Measurements from ENCODE around the gene ZBTB7B.

Gene ZBTB7B

GRCh38 chr1:155061381-155062150 is 59.0 kb downstream of the ZBTB7B start:
- DNase-seq = peak; percentile 79

- no peak for DNase-seq
Measured at GRCh38 chr1:155062151-155062686, 59.6 kb downstream of the ZBTB7B start.

- peak; percentile 37 for DNase-seq
Measured at GRCh38 chr1:155062702-155063411, 60.3 kb downstream of the ZBTB7B start.

GRCh38 chr1:155063550-155064110 is 61.0 kb downstream of the ZBTB7B start, which contains the start of gene EFNA4:
Gene EFNA4 (plus strand): TSS chr1:155063740. CDS start chr1:155063824, 84 bp downstream.
- peak; percentile 78 for DNase-seq

GRCh38 chr1:155064111-155064831 is 61.7 kb downstream of the ZBTB7B start:
- no peak for DNase-seq

GRCh38 chr1:155064832-155065429 is 62.3 kb downstream of the ZBTB7B start:
- no peak for DNase-seq

- no peak for DNase-seq
Measured at GRCh38 chr1:155066777-155067176, 64.2 kb downstream of the ZBTB7B start.

Data from fibroblast of skin of abdomen (primary cell).